PC-9 (cell line): Measurements from ENCODE around the gene TTLL3.

ENCODE experiments used
- EZH2 ChIP-seq: fragments of 200-600 bp; sonication (generic); IDR thresholded peaks from 2 replicates; pipeline ENCODE4 v1.8.0; 2017; ENCODE audit warnings: antibody characterized with exemption, low read depth
- TF ChIP-seq, protein P1 (sequence below): fragments of 200-600 bp; sonication (generic); conservative IDR thresholded peaks from 2 replicates; pipeline ENCODE4 v1.6.1; 2017; ENCODE audit warnings: mixed run types, antibody characterized with exemption, mild to moderate bottlenecking, moderate library complexity

DNA sequence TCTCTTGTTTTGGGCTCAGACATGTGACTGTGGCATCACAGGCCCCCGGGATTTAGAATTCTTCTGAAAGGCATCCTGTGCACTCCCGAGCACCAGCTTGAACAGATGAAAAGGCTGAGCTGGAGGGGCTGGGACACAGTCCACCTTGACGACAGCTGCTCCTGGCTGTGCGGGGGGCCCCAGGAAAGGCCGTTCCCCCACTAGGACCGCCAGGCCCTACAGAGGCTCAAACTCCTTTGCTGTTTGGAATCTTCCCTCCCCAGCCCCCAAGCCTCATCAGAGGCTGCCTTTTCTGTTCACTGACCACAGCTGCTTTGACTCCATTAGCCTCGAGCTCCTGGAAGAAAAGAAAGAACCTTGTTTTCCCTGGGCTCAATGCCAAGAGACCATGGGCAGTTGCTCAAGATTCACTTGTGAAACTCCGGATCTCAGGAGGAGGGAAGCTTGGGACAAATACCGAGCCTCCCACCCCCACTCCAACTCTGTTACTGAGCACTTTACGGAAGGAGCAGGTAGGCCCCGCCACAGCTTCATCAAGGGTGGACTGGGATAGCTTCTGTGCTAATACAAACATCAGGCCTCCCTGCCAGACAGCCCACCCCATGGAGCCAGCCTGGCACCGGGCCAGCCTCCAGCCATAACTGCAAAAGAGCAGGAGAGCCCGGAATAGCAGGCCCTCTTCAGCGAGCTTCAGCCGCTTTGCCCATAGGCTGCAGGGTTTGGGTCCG lies 54.3 kb downstream of the TTLL3 start:
- TF ChIP-seq, protein P1, sequence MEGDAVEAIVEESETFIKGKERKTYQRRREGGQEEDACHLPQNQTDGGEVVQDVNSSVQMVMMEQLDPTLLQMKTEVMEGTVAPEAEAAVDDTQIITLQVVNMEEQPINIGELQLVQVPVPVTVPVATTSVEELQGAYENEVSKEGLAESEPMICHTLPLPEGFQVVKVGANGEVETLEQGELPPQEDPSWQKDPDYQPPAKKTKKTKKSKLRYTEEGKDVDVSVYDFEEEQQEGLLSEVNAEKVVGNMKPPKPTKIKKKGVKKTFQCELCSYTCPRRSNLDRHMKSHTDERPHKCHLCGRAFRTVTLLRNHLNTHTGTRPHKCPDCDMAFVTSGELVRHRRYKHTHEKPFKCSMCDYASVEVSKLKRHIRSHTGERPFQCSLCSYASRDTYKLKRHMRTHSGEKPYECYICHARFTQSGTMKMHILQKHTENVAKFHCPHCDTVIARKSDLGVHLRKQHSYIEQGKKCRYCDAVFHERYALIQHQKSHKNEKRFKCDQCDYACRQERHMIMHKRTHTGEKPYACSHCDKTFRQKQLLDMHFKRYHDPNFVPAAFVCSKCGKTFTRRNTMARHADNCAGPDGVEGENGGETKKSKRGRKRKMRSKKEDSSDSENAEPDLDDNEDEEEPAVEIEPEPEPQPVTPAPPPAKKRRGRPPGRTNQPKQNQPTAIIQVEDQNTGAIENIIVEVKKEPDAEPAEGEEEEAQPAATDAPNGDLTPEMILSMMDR = no peak
- no peak for TF ChIP-seq EZH2
